T-helper 1 cell treated with Interleukin-12 subunit alpha and Interleukin-12 subunit beta and Interleukin-4 antibody, amounts not matched to agents 30 μg/mL and 1 μg/mL, for 36 hours (primary cell): ENCODE data around the gene GSTO1.
"Not testable (repeated sequence)": the region's sequence is repeated elsewhere in the genome, so short reads cannot be mapped to it uniquely, and the experiment has no call there.

Source experiments
- H3K27ac Mint-ChIP-seq: one replicate; pipeline ENCODE4 v1.8.0; 2021; ENCODE audit warnings: mild to moderate bottlenecking, mixed read lengths
- H3K27me3 Mint-ChIP-seq: one replicate; pipeline ENCODE4 v1.8.0; 2021; ENCODE audit warnings: low read depth, mixed read lengths
- H3K36me3 Mint-ChIP-seq: one replicate; pipeline ENCODE4 v1.8.0; 2021; ENCODE audit warnings: low read depth, mixed read lengths
- H3K4me1 Mint-ChIP-seq: one replicate; pipeline ENCODE4 v1.8.0; 2021; ENCODE audit warnings: low read depth, mixed read lengths
- H3K4me3 Mint-ChIP-seq: one replicate; pipeline ENCODE4 v1.8.0; 2021; ENCODE audit warnings: mild to moderate bottlenecking, moderate library complexity, mixed read lengths
- H3K9me3 Mint-ChIP-seq: one replicate; pipeline ENCODE4 v1.8.0; 2021; ENCODE audit warnings: mixed read lengths

The GSTO1 gene

GRCh38 chr10:104242545-104242944 lies 12.1 kb upstream of the GSTO1 start:
- Mint-ChIP-seq H3K4me1 (peaks cover 10% of the 10 kb centered on the region), H3K27me3 (peaks cover 45% of the 10 kb centered on the region), H3K36me3 (no peaks in the 10 kb centered on the region), H3K4me3 (no peak overlapping the region), H3K9me3 (peaks cover 12% of the 10 kb centered on the region), H3K27ac (no peak overlapping the region)

GRCh38 chr10:104243009-104243408 lies 11.7 kb upstream of the GSTO1 start:
- Mint-ChIP-seq H3K4me1 (peaks cover 15% of the 10 kb centered on the region), H3K9me3 (peaks cover 13% of the 10 kb centered on the region), H3K27me3 (peaks cover 40% of the 10 kb centered on the region)
- H3K4me3 Mint-ChIP-seq, H3K27ac Mint-ChIP-seq, H3K36me3 Mint-ChIP-seq: not testable (repeated sequence)

- H3K27ac Mint-ChIP-seq = no peak overlapping the region
These were observed 11.2 kb upstream of the GSTO1 start for GRCh38 chr10:104243512-104243911.

GRCh38 chr10:104245066-104245632 lies 9.5 kb upstream of the GSTO1 start:
- Mint-ChIP-seq H3K4me1 (peaks cover 15% of the 10 kb centered on the region), H3K9me3 (peaks cover 13% of the 10 kb centered on the region), H3K27ac (no peak overlapping the region), H3K27me3 (peaks cover 41% of the 10 kb centered on the region), H3K36me3 (no peaks in the 10 kb centered on the region), H3K4me3 (no peak overlapping the region)

More at GRCh38 chr10:104243512-104243911, 11.2 kb upstream of the GSTO1 start:
- peaks cover 42% of the 10 kb centered on the region for H3K27me3 Mint-ChIP-seq
- H3K9me3 Mint-ChIP-seq = peaks cover 13% of the 10 kb centered on the region
- H3K4me3 Mint-ChIP-seq = no peak overlapping the region
- H3K36me3 Mint-ChIP-seq = no peaks in the 10 kb centered on the region
- peaks cover 15% of the 10 kb centered on the region for H3K4me1 Mint-ChIP-seq

GRCh38 chr10:104246976-104247375 lies 7.7 kb upstream of the GSTO1 start:
- H3K36me3 Mint-ChIP-seq = no peaks in the 10 kb centered on the region
- no peak overlapping the region for H3K4me3 Mint-ChIP-seq
- peaks cover 13% of the 10 kb centered on the region for H3K9me3 Mint-ChIP-seq
- peak overlapping the region; percentile 59 for H3K27ac Mint-ChIP-seq
- H3K4me1 Mint-ChIP-seq = peaks cover 16% of the 10 kb centered on the region
- H3K27me3 Mint-ChIP-seq = peaks cover 36% of the 10 kb centered on the region

- peaks cover 20% of the 10 kb centered on the region for H3K4me1 Mint-ChIP-seq
- peaks cover 37% of the 10 kb centered on the region for H3K27me3 Mint-ChIP-seq
- H3K36me3 Mint-ChIP-seq = no peaks in the 10 kb centered on the region
- H3K9me3 Mint-ChIP-seq = peaks cover 13% of the 10 kb centered on the region
- peak overlapping the region; percentile 59 for H3K27ac Mint-ChIP-seq
- H3K4me3 Mint-ChIP-seq = no peak overlapping the region
These were observed 7.1 kb upstream of the GSTO1 start for GRCh38 chr10:104247513-104248146.

- H3K4me3 Mint-ChIP-seq, H3K36me3 Mint-ChIP-seq, H3K27ac Mint-ChIP-seq: not testable (repeated sequence)
- Mint-ChIP-seq H3K27me3 (peaks cover 31% of the 10 kb centered on the region), H3K9me3 (peaks cover 13% of the 10 kb centered on the region), H3K4me1 (peaks cover 26% of the 10 kb centered on the region)
These were observed 5.8 kb upstream of the GSTO1 start for GRCh38 chr10:104248931-104249330.

GRCh38 chr10:104250371-104250770 lies 4.3 kb upstream of the GSTO1 start:
- Mint-ChIP-seq H3K4me3 (no peak overlapping the region), H3K27ac (no peak overlapping the region), H3K36me3 (peaks cover 2% of the 10 kb centered on the region), H3K27me3 (peaks cover 31% of the 10 kb centered on the region), H3K4me1 (peaks cover 30% of the 10 kb centered on the region), H3K9me3 (peaks cover 13% of the 10 kb centered on the region)

GRCh38 chr10:104251443-104251842 lies 3.2 kb upstream of the GSTO1 start:
- H3K9me3 Mint-ChIP-seq = peaks cover 11% of the 10 kb centered on the region
- peaks cover 39% of the 10 kb centered on the region for H3K4me1 Mint-ChIP-seq
- no peak overlapping the region for H3K27ac Mint-ChIP-seq
- peaks cover 31% of the 10 kb centered on the region for H3K27me3 Mint-ChIP-seq
- no peak overlapping the region for H3K4me3 Mint-ChIP-seq
- H3K36me3 Mint-ChIP-seq = peaks cover 8% of the 10 kb centered on the region

- Mint-ChIP-seq H3K27ac (no peak overlapping the region), H3K27me3 (peaks cover 31% of the 10 kb centered on the region), H3K36me3 (peaks cover 11% of the 10 kb centered on the region), H3K9me3 (peaks cover 2% of the 10 kb centered on the region), H3K4me3 (no peak overlapping the region), H3K4me1 (peaks cover 36% of the 10 kb centered on the region)
These were observed 2.3 kb upstream of the GSTO1 start for GRCh38 chr10:104252368-104252767.

- H3K27ac Mint-ChIP-seq = no peak overlapping the region
- H3K4me1 Mint-ChIP-seq = peaks cover 33% of the 10 kb centered on the region
- H3K9me3 Mint-ChIP-seq = no peaks in the 10 kb centered on the region
- peaks cover 31% of the 10 kb centered on the region for H3K27me3 Mint-ChIP-seq
- H3K4me3 Mint-ChIP-seq = peak overlapping the region; percentile 74
- H3K36me3 Mint-ChIP-seq = peaks cover 15% of the 10 kb centered on the region
These were observed 1.6 kb upstream of the GSTO1 start for GRCh38 chr10:104253106-104253505.

GRCh38 chr10:104253606-104254410 lies 884 bp upstream of the GSTO1 start:
- H3K4me1 Mint-ChIP-seq = peaks cover 38% of the 10 kb centered on the region
- H3K27me3 Mint-ChIP-seq = peaks cover 25% of the 10 kb centered on the region
- H3K27ac Mint-ChIP-seq = peak overlapping the region; percentile 92
- peaks cover 21% of the 10 kb centered on the region for H3K36me3 Mint-ChIP-seq
- peak overlapping the region; percentile 92 for H3K4me3 Mint-ChIP-seq
- H3K9me3 Mint-ChIP-seq = no peaks in the 10 kb centered on the region

GRCh38 chr10:104255311-104255981 lies 754 bp downstream of the GSTO1 start:
- peak overlapping the region; percentile 92 for H3K27ac Mint-ChIP-seq
- peaks cover 52% of the 10 kb centered on the region for H3K4me1 Mint-ChIP-seq
- H3K27me3 Mint-ChIP-seq = peaks cover 12% of the 10 kb centered on the region
- H3K9me3 Mint-ChIP-seq = no peaks in the 10 kb centered on the region
- H3K36me3 Mint-ChIP-seq = peaks cover 34% of the 10 kb centered on the region
- H3K4me3 Mint-ChIP-seq = peak overlapping the region; percentile 92

GRCh38 chr10:104256335-104256961 lies 1.8 kb downstream of the GSTO1 start:
- peaks cover 44% of the 10 kb centered on the region for H3K36me3 Mint-ChIP-seq
- H3K27me3 Mint-ChIP-seq = peaks cover 6% of the 10 kb centered on the region
- peak overlapping the region; percentile 92 for H3K4me3 Mint-ChIP-seq
- peaks cover 62% of the 10 kb centered on the region for H3K4me1 Mint-ChIP-seq
- no peaks in the 10 kb centered on the region for H3K9me3 Mint-ChIP-seq
- H3K27ac Mint-ChIP-seq = peak overlapping the region; percentile 92
